Stimulated activated CD8-positive, alpha-beta memory T cell treated with anti-CD3 and anti-CD28 coated beads, Interleukin-12 subunit alpha, Interleukin-12 subunit beta, amount 100 ng/mL, for 1 hour (primary cell): Measurements from ENCODE around the gene ENDOD1.

Experiments used
- DNase-seq: peaks from one replicate; pipeline ENCODE4 v3.0.0-alpha.2; 2020; ENCODE audit warnings: low read depth

ENDOD1 gene

DNA sequence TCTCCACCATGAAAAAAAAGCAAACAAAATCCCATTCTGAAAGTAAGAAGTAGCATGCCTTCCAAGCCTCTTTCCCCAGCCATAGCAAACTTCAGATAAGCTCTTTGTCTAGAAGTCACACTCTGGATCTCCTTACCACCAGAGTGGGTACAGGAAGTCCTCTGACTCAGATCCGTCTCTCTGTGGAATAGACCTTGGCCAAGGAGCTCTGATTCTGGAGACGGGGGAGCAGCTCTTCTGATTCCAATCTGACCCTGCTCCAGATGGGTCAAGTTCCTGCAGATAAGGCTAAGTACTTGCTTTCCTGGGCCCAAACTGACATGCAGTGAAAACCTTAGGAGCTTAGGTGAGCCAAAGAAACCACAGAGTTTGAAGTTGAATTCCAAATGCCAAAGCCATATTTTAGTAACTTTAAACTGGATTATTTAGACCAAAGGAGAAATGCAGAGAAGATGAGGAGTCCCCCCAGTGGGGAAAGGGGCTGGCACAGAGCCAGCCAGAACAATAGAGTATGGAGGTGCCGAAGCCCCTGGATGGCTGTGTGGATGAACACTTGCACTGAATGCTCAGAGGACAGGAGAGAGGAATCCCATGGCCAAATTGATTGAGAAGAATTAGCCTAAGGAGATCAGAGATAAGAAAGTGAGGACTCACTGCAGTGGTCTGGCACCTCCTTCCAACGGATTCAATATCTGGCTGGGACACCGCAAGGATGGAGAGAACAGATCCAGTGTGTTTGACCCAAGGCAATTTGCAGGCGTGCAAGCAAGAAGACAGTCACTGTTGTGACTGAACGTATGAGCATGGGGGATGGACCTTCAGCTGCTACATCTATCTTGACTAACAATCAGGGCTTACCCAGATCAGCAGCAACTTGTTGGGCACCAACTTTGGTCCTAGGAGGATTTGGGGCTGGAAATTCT is 54.9 kb downstream of the ENDOD1 start:
- DNase-seq, result no peak

DNA sequence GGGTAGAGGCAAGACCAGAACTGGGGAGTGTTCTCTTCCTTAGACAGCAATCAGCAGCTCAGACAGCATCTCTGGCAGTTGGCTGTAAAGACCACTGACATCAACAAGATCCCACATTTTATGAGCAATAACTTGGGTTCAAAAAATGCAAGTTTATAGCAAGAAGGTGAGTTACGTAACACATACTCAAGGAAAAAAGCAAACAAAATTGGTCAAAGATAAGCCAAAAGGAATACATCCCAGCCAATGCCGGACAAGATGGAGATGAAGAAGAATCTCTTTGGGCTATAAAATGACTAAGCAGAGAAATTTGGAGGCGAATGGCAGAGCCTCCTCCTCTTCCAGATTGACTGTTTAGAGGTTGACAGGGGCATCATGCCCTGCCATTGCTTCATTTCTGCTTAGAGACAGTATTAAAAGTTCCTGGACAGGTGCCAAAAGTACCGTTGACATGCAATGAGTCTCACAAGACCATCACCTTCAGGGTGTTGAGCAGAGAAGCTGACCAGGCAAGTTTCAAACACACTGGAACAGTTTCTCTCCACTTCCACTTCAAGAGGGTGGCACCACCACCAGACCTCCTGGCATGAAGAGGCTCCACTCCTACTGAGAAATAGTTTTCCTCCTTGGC is 55.9 kb downstream of the ENDOD1 start:
- DNase-seq, result no peak

DNA sequence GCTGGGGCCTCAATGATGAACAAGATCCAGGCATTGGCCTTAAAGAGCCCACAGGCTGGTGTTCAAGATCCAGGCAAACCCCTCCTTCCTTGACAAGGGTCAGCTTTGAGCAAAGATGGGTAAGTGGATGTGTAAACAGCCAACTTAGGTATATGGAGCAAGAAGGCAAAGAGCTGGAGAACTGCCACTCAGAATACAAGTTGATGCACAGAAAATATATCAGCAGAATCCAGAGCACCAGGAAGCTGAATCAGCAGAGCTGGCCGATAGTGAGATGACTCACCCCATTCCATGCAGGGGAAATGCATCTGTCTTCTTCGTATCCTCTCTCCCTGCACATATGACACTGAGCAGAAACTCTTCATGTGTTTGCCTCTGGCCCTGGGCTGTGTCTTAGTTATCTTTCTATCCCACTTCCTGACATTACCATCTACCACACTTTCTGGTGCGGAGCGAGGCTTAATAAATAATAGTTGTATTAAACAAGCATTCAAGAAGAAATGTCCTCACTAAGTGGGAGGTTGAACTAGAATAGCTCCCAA is 57.8 kb downstream of the ENDOD1 start:
- no peak for DNase-seq

DNA sequence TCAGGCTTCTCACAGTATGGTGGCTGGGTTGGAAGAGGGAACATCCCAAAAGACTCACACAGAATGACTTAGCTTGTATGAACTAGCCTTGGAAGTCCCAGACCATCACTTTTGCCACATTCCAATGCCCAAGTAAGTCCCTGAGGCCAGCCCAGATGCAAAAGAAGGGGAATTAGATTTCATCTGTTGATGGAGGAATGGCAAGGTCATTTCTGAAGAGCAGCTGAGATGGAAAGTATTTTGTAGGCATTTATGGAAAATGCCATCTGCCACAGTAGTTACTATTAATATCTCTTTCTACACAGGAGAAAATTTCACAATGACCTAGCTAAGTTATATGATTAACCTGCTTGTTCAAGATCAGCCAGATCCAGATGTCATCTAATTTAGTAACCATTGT is 58.8 kb downstream of the ENDOD1 start:
- no peak for DNase-seq

DNA sequence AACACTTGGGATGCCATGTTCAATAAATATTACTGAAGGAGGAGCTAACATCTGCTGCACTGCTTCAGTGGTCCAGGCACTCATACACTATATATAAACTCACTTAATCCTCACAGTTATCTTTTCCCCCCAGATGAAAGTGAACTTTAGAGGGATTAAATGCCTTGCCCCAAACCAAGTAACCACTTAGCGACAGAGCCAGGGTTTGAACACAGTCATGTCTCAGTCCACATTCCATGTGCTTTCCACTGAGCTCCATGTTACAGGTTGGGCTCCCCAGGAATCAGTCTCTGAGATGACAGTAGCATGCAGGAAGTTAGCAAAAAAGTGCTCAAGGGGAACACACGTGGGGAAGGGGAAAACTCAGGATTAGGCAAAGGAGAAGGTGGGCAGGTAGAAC is 59.3 kb downstream of the ENDOD1 start:
- DNase-seq, result no peak

DNA sequence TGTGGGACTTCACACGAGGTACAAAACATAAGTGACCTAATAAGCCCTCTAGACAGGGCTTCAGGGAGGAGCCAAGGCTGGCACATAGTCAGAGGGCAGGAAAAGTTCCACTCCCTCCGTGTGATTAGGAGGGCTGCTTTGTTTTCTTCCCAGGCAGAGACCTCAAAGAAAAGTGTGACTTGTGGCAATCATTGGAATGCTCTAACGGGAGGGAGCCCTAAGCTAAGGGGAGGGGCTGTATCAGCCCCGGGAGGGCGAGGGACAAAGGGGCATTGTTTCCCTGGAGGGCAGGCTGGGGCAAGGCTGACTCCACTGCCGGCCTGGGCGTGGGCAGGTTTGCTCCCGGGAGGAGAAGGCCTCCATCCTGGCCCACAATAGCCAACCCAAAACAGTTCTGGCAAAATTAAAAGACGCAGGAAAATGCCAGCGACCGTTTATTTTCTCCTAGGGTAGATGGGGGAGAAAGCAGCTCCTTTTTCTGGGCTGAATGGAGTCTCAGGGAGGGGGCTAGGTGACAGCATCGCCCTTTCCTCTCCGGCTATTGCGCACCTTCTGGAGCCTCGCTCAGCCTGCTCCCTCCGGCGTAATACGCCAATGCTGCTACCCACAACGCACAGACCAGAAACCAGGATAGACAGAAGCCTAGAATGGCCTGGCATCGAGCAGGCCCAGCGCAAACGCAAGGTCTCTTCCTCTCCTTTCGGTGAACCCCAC is 60.2 kb downstream of the ENDOD1 start:
- DNase-seq, result no peak

DNA sequence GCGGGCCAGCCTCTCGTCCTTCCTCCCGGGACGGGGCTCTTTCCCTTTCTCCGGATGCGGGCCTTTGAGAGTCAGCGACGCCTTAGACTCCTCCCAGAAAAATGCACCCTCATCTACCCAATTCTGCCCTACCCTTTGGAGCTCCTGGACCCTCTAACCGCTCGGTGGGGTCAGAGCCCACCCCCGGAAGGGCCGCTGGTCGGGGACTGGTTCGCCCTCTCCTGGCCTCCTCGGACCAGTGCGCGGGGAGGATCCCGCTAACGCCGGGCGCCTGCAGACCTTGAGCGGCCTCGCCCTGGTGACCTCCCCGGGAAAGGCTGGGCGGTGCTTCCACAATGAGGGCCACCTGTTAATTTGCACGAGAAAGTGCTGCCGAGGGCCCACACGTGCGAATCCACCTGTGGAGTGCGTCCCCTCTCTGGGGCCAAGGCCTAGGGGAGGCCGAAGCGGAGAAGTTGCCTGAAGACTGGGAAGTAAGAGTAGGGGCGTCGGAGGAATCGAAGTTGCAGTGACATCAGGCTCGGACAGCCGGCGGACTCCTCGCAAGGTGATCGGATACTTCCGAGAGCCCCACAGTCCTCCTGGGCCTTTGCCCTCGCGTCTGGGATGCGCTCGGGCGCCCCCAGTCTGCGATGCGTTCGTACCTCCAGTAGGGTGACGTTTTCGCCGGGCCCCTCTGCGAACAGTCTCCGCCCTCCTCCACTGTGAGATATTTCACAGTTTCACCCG is 61.5 kb downstream of the ENDOD1 start:
- peak; percentile 83 for DNase-seq

DNA sequence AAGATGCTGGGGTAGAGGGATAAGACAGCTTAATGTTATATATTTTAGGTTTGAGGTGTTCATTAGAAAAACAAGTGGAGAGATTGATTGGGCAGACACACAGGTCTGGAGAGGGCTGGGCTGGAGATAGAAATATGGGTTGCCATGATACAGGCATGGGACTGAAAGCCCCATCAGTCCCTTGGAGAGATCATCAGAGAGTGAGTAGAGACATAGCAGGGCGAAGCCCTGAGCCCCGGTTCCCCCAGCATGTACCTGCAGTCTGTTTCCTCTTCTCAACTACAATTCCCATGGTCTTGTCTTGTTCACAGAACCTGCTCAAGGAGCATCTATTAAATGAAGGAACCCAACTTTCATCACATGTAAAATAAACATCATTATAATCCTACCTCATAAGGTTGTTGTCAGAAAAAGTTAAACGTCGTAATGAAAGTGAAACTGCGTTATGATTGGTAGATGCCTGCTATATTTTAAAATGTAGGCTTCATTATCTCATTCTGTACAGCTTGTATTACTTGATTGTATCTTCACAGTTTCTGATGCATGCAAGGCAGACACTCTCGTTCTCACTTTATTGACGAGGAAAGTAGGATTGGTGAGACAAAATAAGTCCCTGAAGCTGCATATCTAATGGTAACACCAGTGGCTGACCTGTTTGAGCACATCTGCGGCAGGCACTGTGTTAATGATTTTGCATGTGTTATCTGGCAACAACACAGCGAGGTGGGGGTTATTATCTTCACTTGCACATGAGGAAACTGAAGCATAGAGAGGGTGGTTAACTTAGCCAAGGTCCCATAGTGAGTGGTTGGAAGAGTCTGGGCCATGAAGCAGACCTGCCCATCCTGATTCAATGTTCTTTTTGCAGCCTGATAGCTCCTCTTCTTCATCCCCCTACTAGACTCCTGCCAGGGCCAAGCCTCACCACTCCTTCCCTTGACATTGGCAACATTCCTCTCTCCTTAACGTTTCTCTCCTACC is 63.5 kb downstream of the ENDOD1 start:
- no peak for DNase-seq

DNA sequence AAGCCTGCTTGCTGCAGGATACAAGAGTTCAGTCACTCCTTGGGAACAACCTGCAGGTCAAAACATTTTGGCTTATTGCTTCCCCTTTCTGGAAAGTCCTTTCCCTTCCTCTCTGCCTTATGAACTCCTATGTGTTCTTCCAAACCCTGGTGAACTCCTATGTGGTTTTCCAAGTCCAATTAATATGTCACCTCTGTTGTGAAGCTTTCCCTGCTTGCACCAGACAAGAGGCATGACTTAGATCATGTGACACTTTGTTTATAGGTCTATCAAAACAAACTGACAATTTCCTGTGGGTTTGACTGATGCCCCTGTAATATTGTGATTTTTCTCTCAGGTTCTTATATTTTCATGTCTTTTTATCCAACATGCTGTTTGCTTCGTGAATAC is 64.2 kb downstream of the ENDOD1 start:
- no peak for DNase-seq

DNA sequence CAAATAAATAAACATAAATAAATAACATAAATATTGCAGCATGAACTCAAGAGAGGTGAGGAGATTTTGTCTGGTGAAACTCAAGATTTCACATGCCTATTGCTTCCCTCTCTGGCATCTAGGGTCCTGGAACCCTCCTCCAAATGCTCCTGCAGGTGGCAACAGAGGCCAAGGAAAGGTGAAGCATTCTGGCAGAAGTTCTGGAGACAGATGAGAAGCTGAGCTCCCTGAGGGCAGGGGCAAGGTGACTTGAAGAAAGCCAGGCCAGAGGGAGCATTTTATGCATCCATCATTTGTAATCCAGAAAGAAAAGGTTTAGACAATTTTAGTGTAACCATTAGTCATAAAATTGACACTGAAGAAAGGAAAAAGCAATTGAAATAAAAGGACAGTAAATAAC is 64.9 kb downstream of the ENDOD1 start:
- no peak for DNase-seq

DNA sequence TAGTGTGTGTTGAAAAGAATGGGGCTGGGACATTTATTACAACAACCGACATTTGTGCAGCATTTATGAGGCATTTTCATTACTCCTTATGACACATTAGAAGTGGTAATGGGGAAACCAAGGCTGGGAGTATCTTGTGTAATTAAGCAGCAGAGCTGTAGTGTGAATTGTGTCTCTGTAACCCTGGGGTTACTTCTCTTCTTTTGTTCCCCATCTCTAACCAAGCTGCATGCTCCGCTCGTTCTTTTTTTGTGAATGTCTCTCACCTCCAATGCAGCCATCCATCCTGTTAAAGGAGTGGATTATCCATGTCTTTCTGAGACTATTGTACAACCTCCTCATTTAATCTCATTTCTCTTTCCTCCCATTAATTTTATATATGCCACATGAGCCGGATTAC is 65.7 kb downstream of the ENDOD1 start:
- DNase-seq, result no peak

DNA sequence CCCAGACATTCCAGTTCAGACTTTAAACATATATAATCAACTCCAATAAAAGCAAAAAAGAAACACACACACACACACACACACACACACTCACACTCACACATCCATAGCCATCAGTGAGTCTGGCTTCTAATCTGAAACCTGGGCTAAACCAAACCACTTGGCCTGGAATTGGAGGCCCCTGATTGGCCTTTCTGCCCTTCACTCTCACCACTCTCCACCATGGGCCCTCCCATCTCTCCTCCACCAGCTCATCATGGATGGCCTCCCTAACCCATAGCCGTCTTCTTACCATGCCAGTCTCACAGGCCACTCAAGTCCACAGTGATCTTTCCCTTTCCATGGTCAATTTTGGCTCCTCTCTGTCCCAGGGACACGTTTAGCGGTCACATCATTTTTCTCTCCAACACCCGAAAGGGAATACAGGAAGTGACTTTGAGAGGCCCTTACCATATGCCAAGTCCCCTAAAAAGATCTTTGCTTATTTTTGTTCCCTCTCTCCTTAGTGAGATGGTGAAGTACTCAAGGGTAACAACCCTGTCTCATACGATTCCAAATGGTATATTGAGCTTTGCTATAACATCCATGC is 66.6 kb downstream of the ENDOD1 start:
- no peak for DNase-seq

DNA sequence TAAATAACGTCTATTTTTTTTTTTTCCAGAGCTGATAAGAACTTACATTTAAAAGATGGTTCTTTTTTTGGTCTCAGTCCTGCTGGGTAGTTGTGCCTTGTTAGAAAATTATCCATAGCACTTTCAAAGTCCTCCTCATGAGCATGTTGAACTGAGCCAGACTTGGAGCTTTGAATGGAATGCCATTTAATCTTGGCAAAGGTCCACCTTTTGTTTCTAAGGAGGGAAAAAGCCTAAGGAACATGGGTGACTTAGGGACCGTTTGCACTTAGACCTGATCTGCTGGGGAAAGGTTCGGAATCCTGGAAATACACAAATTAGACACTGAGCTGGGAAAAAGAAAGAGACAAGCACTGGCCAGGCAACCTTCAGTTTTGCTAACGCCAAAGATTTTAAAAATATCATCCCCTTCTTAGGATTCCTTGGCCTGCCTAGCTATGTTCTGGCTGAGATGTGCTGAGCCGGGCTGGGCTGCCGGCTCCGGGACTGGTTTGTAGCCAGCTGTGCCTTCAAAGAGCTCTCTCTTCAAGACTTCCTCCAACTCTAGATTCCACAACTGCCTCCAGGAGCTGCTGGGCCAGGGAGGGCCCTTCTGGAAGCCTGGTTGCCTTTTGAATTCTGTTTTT is 67.4 kb downstream of the ENDOD1 start:
- no peak for DNase-seq

DNA sequence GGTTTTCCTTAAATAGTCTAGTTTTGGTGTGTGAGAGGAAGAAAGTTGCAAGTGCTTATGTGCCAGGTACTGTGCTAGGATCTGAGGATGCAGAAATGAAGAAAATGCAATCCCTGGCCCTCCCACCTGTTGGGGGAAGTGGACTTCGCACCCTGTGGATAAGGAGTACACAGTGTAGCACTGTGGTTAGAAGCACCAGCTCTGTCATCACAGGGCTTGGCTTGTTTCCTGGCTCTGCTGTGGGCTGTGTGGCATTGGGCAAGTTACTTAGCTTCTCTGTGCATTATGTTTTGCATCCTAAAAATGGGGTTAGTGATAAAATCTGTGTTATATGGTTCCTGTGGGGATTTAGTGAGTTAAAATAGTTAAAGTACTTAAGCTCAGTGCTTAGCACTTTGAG is 68.2 kb downstream of the ENDOD1 start:
- DNase-seq, result no peak

DNA sequence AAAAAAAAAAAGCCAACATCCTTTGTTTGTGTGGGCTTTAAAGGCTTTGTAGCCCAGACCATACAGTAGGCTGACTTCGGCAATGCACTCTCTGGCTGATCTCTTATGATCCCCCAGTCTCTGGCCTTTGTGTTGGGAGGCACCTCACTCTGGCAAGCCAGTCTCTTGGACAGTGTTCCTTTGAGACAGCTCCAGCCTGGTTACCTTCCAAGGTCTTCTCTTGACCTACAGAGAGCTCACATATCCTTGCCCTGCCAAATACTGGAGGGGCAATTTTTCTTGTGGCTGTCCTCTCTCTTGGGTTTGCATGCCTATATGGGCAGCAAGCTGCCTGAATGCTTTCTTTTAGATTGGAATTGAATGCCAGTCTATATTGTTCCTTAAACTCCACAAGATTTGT is 71.6 kb downstream of the ENDOD1 start:
- no peak for DNase-seq

DNA sequence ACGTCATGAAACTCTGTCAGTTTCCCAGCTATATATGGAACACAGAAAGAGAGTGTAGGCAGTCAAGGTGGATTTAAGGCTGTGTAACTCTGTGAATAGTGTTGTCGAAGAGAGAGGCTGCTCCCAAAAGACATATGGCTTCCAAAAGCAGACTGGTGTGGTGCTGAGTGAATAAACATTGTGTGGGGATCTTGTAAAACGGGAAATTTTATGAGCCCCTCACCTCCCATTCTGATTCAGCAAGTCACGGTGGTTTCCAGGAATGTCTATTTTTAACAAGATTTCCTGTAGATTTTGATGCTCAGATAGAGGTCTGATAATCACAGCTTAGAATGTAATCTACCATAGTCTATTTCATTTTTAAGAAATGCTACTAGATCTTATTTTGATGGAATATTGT is 73.5 kb downstream of the ENDOD1 start:
- DNase-seq, result no peak

DNA sequence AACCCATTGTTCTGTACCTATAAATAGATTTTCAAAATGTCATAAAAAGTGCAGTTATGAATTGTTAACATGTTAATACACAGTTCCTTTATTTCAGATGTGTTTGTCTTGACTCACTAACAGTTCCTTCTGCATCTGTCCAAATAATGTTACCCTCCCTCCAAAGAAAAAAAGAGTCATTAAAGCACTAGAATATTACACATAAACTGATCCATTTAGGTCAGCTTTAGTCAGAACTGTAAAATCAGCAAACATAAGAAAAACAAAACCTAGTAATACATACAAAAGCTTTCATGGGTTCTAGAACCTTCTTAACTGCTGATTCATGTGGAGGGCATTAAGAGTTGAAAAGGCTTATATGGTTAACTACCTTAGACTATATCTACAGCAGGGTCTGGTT is 76.0 kb downstream of the ENDOD1 start:
- no peak for DNase-seq

DNA sequence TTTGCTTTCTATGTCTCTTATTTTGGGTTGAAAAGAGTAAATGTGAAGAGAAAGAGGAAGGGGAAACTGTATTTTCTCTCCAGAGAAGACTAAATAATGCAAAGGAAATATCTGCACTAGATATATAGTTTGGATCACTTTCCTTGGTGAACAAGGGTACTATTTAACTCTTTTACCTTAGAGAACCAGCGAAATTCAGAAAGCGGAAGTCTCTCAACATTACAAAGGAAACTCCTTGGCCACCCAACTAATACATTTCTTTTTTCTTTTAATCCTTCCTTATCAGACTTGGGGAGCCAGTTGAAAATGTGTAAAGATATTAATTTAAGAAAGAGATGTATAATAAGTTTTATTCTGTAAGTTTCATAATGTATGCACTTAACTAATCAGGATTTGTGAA is 77.1 kb downstream of the ENDOD1 start:
- DNase-seq, result no peak

DNA sequence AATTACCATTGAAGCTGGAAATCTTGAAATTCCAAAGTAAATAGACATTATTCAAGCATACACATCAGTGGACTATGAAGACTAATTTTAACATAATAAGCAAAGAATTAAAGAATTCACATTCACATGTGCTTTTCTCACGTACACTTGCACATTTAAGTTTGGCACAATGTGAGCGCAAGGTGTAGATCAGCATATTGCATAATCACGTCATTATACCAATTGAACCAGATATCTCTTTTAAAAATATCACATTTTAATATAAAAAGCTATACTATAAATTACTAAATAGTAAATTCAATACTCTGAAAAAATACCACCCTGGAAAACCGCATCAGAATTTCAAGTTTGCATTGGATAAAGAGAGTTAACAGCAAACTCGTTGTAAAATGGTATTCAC is 80.6 kb downstream of the ENDOD1 start:
- DNase-seq, result no peak

DNA sequence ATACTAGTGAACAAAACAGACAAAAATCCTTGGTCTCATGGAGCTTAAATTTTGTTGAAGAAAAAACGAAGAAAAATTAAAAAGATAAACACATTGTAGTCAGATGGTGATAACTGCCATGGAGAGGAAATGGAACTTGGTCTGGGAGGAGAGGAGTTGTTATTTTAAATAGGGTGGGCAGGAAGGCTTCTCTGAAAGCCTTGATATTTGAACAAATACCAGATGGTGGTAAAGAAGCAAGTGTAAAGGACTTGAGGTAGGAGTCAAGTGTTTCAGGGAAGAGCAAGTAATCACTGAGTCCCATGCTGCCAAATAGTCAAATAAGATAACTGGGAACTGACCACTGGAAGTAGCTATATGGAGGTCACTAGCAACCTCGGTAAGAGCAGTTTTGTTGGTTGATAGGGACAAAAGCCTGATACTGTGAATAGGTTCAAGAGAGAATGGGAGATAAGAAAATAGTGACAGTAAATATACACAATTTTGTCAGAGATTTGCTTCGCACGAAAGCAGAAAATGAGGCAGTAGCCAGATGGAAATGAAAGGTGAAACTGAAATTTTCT is 86.3 kb downstream of the ENDOD1 start:
- no peak for DNase-seq
